ENCODE results near the gene CNTRL. TPM values are rescaled to one million over a fixed set of nuclear protein-coding genes. Genes with fewer than 3 reads are reported as not detected.
A peak's percentile ranks its signal among the peaks of the same experiment; 100 is the strongest.
"Not testable (repeated sequence)": the region's sequence is repeated elsewhere in the genome, so short reads cannot be mapped to it uniquely, and the experiment has no call there.

The CNTRL gene
- total RNA-seq, 1 donor from 2014 or later, result 9.5 TPM

DNA sequence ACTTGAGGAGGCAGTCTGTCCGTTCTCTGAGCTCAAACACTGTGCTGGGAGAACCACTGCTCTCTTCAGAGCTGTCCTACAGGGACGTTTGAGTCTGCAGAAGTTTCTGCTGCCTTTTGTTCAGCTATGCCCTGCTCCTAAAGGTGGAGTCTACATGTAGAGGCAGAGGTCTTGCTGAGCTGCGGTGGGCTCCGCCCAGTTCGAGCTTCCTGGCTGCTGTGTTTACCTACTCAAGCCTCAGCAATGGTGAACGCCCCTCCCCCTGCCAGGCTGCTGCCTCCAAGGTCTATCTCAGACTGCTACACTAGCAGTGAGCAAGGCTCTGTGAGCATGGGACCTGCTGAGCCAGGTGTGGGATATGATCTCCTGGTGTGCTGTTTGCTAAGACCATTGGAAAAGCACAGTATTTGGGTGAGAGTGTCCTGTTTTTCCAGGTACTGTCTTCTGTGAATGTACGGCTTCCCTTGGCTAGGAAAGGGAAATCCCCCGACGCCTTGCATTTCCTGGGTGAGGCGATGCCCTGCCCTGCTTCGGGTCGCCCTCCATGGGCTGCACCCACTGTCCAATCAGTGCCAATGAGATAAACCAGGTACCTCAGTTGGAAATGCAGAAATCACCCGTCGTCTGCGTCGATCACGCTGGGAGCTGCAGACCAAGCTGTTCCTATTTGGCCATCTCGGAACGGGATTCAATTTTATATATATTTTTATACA is 58.5 kb downstream of the CNTRL start:
- no peak for DNase-seq (ENCODE audit: low read depth in 2 of 2)

DNA sequence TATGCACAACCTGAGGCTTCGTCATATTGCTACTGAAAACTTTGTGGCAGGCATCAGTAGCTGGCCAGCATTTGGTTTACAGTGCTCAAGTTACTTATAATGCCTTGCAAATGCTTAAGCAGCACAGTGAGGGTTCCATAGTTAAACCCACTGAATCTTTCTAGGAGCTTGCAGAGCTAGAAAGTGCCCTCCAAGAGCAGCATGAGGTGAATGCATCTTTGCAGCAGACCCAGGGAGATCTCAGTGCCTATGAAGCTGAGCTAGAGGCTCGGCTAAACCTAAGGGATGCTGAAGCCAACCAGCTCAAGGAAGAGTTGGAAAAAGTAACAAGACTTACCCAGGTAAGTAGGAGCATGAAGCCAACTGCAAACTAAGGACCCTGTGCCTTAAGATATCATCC is 60.9 kb downstream of the CNTRL start:
- no peak for DNase-seq (ENCODE audit: low read depth in 2 of 2)

DNA sequence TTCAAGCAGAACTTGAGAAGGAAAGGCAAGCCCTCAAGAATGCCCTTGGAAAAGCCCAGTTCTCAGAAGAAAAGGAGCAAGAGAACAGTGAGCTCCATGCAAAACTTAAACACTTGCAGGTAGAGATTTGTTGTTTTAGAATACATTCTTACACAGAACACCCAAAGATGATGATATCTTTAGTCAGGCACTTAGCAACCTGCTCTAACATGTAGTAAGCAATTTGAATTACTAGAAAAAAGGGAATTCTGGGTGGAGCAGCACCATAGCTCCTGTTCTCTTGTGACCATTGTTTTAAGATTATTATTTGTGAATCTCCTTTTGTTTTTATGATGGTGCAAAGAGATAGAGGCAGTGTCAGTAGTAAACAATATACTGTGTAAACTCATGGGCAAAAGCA is 63.8 kb downstream of the CNTRL start:
- DNase-seq (ENCODE audit: low read depth in 2 of 2), result no peak

DNA sequence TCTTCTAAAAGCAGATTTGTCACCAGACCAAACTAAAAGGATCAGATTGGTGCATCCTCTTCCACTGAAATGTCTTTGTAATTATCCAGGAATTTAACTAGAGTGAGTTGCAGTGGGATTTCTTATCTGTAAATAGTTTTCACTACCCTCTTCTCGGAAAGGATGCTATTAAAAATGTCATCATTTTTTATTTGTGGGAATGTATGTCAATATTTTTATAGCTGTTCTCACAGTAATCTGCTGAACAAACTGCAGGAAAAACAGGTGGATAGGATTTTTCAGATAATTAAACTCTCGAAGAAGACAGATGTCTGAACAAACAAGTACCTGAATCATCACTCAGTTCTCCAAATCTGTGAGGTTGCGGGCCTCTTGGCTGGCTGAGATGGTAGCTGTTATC is 64.2 kb downstream of the CNTRL start:
- no peak for DNase-seq (ENCODE audit: low read depth in 2 of 2)

DNA sequence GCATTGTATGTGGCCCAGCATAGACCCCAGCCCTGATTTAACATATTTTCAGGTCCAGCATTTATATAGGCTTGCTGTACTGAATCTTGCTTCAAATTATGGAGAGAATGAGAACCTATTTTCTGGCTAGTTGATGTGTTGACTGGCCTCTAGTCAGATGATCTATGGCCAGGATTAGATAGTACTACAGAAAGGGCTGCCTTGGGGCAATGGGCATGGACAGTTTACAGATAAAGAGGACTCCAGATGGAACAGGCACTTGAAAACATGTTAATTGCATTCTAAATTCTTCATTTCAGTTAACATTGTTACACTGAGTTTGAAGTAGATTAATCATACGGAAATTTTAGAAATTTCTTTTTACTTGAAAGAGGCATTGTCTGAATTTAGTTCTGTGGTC is 65.4 kb downstream of the CNTRL start:
- DNase-seq (ENCODE audit: low read depth in 2 of 2), result no peak

DNA sequence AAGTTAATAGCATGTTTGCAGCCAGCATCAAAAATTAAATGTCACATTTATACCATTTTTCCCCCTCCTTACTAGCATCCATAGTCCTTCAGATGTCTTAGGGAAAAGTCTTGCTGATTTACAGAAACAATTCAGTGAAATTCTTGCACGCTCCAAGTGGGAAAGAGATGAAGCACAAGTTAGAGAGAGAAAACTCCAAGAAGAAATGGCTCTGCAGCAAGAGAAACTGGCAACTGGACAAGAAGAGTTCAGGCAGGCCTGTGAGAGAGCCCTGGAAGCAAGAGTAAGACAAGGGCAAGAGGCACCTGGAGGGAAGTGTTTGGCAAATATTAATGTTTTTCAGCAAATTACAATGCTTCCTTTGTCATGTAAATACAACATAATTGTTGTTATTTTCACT is 66.6 kb downstream of the CNTRL start:
- DNase-seq (ENCODE audit: low read depth in 2 of 2), result no peak

DNA sequence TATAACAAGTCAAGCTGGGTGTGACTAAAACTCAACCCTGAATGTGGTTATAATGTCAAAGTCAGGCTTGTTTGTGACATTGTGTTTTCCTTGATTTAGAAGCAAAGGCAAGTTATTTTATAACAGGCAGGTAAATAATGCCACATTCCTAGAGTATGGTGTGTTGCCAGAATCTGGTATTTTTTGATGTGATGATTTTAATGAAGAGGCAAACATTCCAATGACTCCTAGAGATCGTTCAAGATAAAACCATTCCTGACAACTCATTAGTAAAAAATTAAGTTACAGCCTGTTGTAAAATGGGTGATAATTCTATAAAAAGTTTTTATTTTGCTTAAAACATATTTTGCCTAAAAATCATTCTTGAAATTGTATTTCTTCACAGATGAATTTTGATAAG is 67.0 kb downstream of the CNTRL start:
- no peak for DNase-seq (ENCODE audit: low read depth in 2 of 2)

DNA sequence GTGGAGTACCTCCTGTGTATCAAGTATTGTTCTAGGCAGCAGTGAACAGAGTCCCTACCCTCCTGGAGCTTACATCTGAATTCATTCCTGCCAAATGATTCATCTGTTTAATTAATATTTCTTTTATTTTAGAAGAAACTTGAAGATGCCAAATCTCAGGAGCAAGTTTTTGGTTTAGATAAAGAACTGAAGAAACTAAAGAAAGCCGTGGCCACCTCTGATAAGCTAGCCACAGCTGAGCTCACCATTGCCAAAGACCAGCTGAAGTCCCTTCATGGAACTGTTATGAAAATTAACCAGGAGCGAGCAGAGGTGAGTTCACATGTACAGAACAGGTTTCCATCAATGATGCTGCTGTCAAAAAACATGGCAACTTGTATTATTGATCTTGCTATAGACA is 69.0 kb downstream of the CNTRL start:
- no peak for DNase-seq (ENCODE audit: low read depth in 2 of 2)

DNA sequence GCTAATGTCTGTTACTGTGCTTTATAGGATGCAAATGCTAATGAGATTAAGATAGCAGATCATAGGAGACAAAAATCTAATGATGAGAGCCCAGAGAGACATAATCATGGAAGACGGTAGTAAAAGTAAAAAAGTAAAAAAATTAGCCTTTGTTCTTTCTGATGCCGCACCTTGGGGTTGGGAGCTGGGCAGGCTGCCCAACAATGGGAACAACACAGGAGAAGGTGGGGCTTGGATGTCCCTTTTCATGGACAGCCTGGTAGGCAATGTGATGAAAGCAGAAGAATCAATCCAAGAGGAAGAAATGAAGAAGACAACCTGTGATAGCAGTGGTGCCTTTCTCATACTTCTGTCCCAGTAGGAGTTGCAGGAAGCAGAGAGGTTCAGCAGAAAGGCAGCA is 69.7 kb downstream of the CNTRL start:
- no peak for DNase-seq (ENCODE audit: low read depth in 2 of 2)

DNA sequence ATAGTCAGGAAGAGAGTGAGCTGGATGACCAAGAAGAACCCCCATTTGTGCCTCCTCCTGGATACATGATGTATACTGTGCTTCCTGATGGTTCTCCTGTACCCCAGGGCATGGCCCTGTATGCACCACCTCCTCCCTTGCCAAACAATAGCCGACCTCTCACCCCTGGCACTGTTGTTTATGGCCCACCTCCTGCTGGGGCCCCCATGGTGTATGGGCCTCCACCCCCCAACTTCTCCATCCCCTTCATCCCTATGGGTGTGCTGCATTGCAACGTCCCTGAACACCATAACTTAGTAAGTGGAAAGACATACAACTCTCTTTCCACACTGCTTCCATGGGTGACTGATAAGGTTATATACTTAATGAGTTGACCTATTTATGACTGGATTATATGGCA is 75.4 kb downstream of the CNTRL start:
- DNase-seq (ENCODE audit: low read depth in 2 of 2), result no peak

DNA sequence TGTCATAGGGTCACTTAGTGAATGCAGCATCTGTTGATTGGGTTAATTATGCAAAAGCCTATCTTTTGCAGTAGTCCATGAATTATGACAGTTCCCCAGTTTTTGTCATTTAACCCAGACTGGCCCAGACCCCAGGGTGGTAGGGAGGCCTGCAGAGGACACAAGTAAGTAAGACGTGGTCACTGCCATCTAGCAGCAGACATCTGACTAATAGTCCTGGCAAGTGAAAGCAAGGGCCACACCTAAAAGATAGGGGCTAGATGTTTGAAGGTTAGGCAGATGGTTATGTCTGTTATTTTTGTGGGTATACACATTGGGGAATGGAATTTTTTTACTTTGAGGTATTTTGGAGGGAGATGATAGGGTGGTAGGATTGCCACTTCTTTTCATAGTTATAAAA is 78.9 kb downstream of the CNTRL start:
- no peak for DNase-seq (ENCODE audit: low read depth in 2 of 2)

DNA sequence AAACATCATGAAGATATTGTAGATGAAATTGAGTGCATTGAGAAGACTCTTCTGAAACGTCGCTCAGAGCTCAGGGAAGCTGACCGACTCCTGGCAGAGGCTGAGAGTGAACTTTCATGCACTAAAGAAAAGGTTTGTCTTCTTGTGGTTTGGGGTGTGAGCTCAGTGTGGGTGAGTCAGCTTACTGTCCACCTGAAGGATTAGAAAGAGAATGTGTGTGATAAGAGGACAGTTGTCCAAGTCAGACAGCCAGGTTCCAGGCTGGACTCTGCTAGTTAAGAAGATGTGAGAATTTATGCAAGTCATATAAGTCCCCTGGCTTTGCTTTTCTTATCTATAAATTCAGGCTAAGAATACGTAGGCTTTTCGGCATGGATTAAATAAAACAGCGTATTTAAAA is 80.0 kb downstream of the CNTRL start:
- no peak for DNase-seq (ENCODE audit: low read depth in 2 of 2)

DNA sequence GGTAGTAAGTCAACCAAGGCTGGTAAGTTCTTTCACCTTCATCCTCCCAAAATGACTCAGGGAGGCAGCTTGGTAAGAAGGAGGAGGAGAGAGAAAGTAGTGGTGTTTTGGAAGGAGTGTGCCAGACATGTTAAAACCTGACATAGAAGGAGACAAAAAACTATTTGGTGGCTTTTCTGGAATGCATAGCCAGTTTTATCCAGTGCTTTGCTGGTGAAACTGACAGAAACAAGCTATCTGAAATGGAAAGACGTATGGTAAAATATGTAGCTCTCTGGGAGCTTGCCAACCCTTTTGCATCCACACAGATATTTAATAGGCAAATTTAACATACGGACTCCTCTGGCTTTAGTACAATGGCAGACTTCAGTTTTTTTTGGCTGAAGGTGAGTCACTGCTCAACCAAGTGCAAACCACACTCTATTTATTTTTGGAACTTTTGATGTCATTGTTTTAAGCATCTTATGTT is 81.5 kb downstream of the CNTRL start:
- DNase-seq (ENCODE audit: low read depth in 2 of 2), result peak; percentile 46 to 68

DNA sequence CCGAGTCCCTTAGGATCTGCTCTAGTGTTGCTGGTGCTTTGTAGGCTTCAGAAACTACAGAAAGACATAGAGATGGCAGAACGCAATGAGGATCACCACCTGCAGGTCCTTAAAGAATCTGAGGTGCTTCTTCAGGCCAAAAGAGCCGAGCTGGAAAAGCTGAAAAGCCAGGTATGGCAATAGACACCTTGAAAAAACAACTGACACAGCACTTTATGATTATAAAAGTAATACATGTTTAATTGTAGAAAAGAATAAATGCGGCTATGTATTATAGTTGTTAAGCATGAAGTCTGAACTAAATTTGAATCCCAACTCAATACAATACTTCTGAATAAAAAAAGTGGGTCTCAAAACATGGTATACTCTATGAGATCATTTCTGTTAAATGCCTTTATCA is 83.2 kb downstream of the CNTRL start:
- DNase-seq (ENCODE audit: low read depth in 2 of 2), result no peak

DNA sequence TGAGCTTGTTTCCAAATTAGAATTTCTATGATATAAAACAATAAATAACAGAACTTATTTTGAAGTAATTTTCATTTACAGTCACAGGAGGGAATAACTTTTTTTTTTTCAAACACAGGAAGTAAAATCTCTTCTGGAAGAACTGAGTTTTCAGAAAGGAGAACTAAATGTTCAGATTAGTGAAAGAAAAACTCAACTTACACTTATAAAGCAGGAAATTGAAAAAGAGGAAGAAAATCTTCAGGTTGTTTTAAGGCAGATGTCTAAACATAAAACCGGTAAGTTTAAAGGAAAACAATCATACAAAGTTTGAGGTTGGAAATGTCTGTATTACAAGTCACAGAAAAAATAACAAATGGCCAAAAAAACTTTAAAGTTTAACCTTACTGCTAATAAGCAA is 85.3 kb downstream of the CNTRL start:
- DNase-seq (ENCODE audit: low read depth in 2 of 2), result no peak

DNA sequence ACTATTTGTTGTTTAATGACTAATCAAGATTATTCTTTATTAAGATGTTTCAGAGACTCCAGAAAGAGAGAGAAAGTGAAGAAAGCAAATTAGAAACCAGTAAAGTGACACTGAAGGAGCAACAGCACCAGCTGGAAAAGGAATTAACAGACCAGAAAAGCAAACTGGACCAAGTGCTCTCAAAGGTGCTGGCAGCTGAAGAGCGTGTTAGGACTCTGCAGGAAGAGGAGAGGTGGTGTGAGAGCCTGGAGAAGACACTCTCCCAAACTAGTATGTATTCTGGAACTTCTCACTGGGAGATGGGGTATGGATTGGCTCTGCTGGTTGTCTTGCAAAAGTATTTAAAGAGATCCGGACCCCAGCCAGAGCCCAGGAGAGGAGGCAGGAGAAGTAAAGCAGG is 93.3 kb downstream of the CNTRL start:
- no peak for DNase-seq (ENCODE audit: low read depth in 2 of 2)

DNA sequence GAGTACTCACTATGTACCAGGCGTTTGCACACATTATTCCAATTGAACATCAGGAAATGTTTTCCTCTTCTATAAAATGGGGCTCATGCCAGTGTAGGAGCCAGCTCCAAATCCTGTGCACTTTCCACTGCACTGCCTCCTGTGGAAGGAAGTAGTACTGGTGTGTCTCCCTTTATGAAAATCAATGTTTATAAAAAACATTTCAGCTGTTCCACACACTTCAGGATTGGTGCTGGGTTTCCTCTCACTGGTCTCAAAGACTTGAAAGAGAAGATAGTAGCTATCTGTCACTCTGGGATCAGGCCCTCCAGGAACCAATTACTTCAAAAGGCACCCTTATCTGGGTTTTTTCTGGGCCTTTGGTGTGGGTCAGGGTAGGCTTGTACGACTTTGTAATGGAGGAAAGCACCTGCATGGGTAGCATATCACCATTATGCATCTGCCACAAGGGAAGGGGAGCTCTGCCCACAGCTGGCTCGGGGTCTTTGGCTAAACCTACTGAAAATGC is 94.4 kb downstream of the CNTRL start:
- DNase-seq (ENCODE audit: low read depth in 2 of 2), result peak; percentile 21 to 73

DNA sequence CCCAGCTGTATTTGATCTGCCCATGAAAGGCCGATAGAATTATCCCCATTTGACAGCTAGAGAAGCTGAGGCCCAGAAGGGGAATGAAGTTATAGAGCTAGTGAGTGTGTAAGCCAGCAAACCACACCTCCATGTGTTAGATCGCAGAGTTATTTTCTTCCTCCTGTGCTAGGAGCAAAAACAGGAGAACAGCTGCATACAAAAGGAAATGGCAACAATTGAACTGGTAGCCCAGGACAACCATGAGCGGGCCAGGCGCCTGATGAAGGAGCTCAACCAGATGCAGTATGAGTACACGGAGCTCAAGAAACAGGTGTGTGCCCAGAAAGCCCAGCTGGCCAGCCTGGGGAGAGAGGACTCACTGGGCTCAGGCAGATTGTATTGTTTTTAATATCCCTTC is 96.5 kb downstream of the CNTRL start:
- DNase-seq (ENCODE audit: low read depth in 2 of 2), result peak; percentile 31 to 71

DNA sequence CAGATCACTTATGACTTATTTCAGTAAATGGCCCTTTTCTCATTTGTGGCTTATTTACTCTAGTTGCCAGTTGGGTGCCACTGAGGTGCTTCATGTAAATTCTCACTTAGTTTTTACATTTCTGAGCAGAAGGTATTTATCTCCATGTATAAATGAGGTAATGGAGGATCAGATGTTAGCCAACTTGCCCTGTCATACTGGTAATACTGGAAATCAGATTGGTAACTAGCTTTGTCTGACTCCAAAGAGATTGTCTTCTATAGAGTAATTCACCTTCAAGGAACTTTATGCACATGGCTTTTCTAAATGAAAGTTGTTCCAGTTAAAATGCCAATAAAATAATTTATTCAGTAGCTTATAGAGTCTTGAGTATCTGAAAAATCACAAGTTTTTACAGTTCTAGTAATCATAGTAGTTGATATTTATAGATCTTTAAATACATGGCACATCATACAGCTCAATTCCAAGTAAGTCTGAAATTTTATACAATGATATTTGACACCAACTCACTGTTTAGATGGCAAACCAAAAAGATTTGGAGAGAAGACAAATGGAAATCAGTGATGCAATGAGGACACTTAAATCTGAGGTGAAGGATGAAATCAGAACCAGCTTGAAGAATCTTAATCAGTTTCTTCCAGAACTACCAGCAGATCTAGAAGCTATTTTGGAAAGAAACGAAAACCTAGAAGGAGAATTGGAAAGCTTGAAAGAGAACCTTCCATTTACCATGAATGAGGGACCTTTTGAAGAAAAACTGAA is 98.2 kb downstream of the CNTRL start:
- DNase-seq (ENCODE audit: low read depth in 2 of 2), result no peak

DNA sequence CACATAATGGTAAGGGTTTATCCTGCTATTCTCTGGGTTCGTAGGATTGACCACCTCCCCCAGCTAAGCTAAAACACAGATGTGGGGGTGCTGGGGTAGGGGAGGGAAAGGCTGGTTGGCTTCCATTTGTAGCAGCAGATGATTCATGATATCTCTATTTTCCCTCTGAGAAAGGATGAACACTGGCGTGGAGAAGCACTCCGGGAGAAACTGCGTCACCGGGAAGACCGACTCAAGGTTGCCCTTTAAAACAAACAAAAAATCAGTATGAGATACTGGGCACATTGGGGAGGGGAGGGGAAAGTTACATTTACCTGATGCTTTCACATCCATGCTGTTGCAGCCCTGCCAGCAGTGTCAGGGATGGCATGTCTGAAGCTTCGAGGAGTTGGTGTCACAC is 98.7 kb downstream of the CNTRL start:
- DNase-seq (ENCODE audit: low read depth in 2 of 2), result no peak

DNA sequence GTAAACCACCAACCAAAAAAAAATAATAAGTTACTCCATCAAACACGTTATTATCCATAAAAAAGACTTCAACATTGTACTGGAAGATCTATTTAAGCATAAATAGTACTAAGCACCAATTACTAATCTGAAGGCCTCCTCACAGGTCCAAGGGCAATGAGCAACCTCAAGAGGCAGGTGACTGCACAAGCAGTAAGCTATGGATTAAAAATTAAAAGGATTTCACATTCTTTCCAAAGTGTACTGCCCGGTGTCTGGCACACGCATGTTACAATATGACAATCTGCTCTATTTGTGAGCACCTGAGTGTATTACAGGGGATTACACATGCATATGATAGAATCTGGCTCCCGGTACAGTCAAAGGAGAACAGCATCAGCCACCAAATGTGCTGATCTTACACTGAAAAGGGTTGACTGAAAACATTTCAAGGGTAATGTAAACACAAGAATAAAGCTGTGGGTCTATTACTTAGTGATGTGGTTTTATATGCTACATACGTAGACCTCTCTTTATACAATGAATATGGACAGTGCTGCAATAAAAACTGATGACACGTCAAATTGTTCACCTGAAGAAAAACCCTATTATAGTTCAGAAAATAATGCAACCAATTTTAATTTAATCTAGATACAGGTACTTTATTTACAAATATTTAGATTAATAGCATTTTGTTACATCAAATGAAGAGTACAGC is 104.1 kb downstream of the CNTRL start:
- DNase-seq (ENCODE audit: low read depth in 2 of 2), result no peak

DNA sequence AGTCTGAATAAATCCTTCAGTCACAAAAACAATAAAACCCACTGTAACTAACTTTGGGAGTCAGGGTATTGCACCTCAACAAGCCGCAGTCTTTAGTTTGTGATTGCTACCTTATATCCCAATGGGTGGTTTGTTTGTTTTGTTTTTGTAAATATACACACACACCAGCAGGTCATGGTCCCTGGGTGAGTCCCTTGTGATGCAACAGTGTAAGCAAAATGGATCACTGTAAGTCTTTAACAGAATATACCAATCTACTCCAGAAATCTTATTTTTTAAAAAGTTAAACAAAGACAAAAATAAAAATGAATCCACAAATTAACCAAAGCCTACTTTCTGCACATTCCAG is 104.6 kb downstream of the CNTRL start:
- not testable (repeated sequence) for DNase-seq (ENCODE audit: low read depth in 2 of 2)

Measured in lung microvascular endothelial cell (primary cell).